NT2/D1 (cell line): ENCODE results near the gene PIP5KL1.

Experiments used
- SUZ12 ChIP-seq: IDR thresholded peaks from 2 replicates; pipeline ENCODE4 v1.6.1; 2011; ENCODE audit not compliant: insufficient read length, insufficient read depth; ENCODE audit errors: extremely low read depth
- YY1 ChIP-seq: IDR thresholded peaks from 2 replicates; pipeline ENCODE4 v1.6.1; 2011; ENCODE audit not compliant: insufficient read length, insufficient read depth
- ZNF274 ChIP-seq: IDR thresholded peaks from 2 replicates; pipeline ENCODE4 v1.6.1; 2011; ENCODE audit warnings: mild to moderate bottlenecking, low read depth, low read length

GRCh38 chr9:127944586-127945218 is 14.1 kb upstream of the PIP5KL1 start:
- no peak for TF ChIP-seq YY1
- no peak for TF ChIP-seq ZNF274
- TF ChIP-seq SUZ12 = no peak
